DND-41 (cell line): ENCODE results near the gene PLEKHM1.

ENCODE experiments used
- ATAC-seq: fragments of 200-7000 bp; cut with Tn5 transposase; 3 replicates; pipeline ENCODE4 v1.9.1; 2021; ENCODE audit warnings: low read depth; ENCODE audit not compliant: insufficient read depth
- DNase-seq: peaks from one replicate; pipeline ENCODE4 v3.0.0-alpha.2; 2020
- H2AFZ ChIP-seq: 2 replicates; pipeline ENCODE4 v1.6.0; 2012; ENCODE audit warnings: low read depth, low read length
- H3K27ac ChIP-seq: 2 replicates; pipeline ENCODE4 v1.5.1; 2012; ENCODE audit warnings: low read length, inconsistent platforms
- H3K27me3 ChIP-seq: fragments of 200-600 bp; sonication (generic); 2 replicates; pipeline ENCODE4 v1.6.0; 2012; ENCODE audit warnings: low read length, mild to moderate bottlenecking, inconsistent platforms; ENCODE audit not compliant: insufficient read depth, poor library complexity
- H3K36me3 ChIP-seq: 2 replicates; pipeline ENCODE4 v1.5.1; 2012; ENCODE audit warnings: low read length, inconsistent platforms; ENCODE audit not compliant: insufficient read depth
- H3K4me1 ChIP-seq: 2 replicates; pipeline ENCODE4 v1.5.1; 2012; ENCODE audit warnings: mild to moderate bottlenecking, low read length; ENCODE audit not compliant: insufficient read depth
- H3K4me2 ChIP-seq: 2 replicates; pipeline ENCODE4 v1.6.0; 2012; ENCODE audit warnings: mild to moderate bottlenecking, moderate library complexity, low read length, inconsistent platforms; ENCODE audit not compliant: insufficient read depth
- H3K4me3 ChIP-seq, 2 experiments: fragments of 200-600 bp in 1 of 2; shearing (Covaris generic) in 1 of 2; 2 replicates each; pipeline ENCODE4 v1.5.1; 2012 to 2016; ENCODE audit warnings: inconsistent platforms in 2 of 2, low read length in 2 of 2, mild to moderate bottlenecking in 2 of 2, low read depth in 1 of 2, moderate library complexity in 1 of 2
- H3K79me2 ChIP-seq: 2 replicates; pipeline ENCODE4 v1.6.0; 2012; ENCODE audit warnings: low read length, inconsistent platforms; ENCODE audit not compliant: insufficient read depth
- H3K9ac ChIP-seq: 2 replicates; pipeline ENCODE4 v1.6.0; 2012; ENCODE audit warnings: low read depth, mild to moderate bottlenecking, inconsistent platforms, low read length, moderate library complexity
- H3K9me3 ChIP-seq: 2 replicates; pipeline ENCODE4 v1.5.1; 2012; ENCODE audit warnings: low read length, moderate library complexity, mild to moderate bottlenecking, inconsistent platforms; ENCODE audit not compliant: insufficient read depth, severe bottlenecking
- H4K20me1 ChIP-seq: 2 replicates; pipeline ENCODE4 v1.6.0; 2012; ENCODE audit warnings: low read length; ENCODE audit not compliant: insufficient read depth
- EZH2 ChIP-seq: IDR thresholded peaks from 3 replicates; pipeline ENCODE4 v1.6.1; 2012; ENCODE audit warnings: borderline replicate concordance, low read depth, mild to moderate bottlenecking, moderate library complexity, low read length, inconsistent platforms; ENCODE audit not compliant: severe bottlenecking
- TF ChIP-seq, protein P1 (sequence below): IDR thresholded peaks from 2 replicates; pipeline ENCODE4 v1.5.1; 2012; ENCODE audit warnings: borderline replicate concordance, low read length, moderate library complexity, mild to moderate bottlenecking; ENCODE audit not compliant: poor library complexity, severe bottlenecking; ENCODE audit errors: extremely low read depth

PLEKHM1 gene

DNA sequence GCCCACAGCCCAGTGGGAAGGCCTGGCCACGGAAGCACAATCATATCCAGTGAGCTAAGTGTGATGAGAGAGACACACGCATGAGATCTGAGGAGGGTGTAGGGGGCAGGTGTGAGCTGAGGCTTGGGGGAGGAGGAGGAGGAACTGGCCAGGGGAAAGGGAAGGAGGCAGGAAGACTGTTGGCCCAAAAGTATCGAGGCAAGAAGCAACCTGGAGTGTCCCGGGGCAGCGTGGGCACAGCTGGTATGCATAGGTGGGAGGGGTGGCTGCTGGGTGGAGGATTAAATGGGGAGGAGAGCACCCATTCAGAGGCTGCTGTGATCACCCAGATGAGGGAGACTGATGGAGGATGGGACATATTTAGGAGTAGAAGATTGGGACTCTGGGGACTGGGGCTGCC lies 99.2 kb downstream of the PLEKHM1 start:
- TF ChIP-seq, protein P1, sequence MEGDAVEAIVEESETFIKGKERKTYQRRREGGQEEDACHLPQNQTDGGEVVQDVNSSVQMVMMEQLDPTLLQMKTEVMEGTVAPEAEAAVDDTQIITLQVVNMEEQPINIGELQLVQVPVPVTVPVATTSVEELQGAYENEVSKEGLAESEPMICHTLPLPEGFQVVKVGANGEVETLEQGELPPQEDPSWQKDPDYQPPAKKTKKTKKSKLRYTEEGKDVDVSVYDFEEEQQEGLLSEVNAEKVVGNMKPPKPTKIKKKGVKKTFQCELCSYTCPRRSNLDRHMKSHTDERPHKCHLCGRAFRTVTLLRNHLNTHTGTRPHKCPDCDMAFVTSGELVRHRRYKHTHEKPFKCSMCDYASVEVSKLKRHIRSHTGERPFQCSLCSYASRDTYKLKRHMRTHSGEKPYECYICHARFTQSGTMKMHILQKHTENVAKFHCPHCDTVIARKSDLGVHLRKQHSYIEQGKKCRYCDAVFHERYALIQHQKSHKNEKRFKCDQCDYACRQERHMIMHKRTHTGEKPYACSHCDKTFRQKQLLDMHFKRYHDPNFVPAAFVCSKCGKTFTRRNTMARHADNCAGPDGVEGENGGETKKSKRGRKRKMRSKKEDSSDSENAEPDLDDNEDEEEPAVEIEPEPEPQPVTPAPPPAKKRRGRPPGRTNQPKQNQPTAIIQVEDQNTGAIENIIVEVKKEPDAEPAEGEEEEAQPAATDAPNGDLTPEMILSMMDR: no peak
- no peak for TF ChIP-seq EZH2
- no peaks in the 10 kb centered on the region for H3K27me3 ChIP-seq
- H3K4me2 ChIP-seq: no peak overlapping the region
- no peak overlapping the region for H3K9ac ChIP-seq
- H4K20me1 ChIP-seq: peaks cover 16% of the 10 kb centered on the region
- H3K4me1 ChIP-seq: peaks cover 3% of the 10 kb centered on the region; the same call in 1 of the 2 replicates
- H3K79me2 ChIP-seq: no peaks in the 10 kb centered on the region
- H3K9me3 ChIP-seq: no peaks in the 10 kb centered on the region
- no peak overlapping the region for H3K4me3 ChIP-seq
- H3K27ac ChIP-seq: no peak overlapping the region
- H3K36me3 ChIP-seq: peaks cover 24% of the 10 kb centered on the region
- no peak for DNase-seq
- no peak for ATAC-seq
- no peak overlapping the region for H2AFZ ChIP-seq

DNA sequence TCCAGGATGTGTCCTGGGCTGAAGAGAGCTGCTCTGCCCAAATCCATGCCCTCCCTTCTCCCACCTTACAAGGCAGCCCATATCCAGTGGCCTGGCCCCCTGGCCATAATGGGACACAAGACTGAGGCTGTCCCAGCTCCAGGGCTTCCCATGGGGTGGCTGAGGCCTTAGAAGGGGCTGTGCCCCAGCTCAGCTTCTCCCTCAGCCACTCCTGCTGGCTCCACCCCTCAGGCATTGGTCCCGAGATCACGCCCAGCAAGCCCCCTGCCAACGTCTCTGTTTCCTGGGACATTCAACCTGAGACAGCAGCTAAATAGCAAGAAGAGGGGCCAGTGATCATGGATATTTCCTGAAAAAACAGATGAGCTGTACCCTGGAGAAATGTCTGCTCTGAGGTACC lies 101.2 kb downstream of the PLEKHM1 start:
- TF ChIP-seq EZH2: no peak
- TF ChIP-seq, protein P1: no peak
- Histone ChIP-seq H2AFZ (no peak overlapping the region), H3K36me3 (peaks cover 5% of the 10 kb centered on the region), H4K20me1 (peaks cover 3% of the 10 kb centered on the region; the same call in 1 of the 2 replicates), H3K79me2 (no peaks in the 10 kb centered on the region), H3K9me3 (no peaks in the 10 kb centered on the region), H3K9ac (no peak overlapping the region), H3K27me3 (no peaks in the 10 kb centered on the region), H3K4me1 (peaks cover 11% of the 10 kb centered on the region), H3K4me3 (no peak overlapping the region), H3K27ac (no peak overlapping the region), H3K4me2 (no peak overlapping the region)
- no peak for DNase-seq
- no peak for ATAC-seq

DNA sequence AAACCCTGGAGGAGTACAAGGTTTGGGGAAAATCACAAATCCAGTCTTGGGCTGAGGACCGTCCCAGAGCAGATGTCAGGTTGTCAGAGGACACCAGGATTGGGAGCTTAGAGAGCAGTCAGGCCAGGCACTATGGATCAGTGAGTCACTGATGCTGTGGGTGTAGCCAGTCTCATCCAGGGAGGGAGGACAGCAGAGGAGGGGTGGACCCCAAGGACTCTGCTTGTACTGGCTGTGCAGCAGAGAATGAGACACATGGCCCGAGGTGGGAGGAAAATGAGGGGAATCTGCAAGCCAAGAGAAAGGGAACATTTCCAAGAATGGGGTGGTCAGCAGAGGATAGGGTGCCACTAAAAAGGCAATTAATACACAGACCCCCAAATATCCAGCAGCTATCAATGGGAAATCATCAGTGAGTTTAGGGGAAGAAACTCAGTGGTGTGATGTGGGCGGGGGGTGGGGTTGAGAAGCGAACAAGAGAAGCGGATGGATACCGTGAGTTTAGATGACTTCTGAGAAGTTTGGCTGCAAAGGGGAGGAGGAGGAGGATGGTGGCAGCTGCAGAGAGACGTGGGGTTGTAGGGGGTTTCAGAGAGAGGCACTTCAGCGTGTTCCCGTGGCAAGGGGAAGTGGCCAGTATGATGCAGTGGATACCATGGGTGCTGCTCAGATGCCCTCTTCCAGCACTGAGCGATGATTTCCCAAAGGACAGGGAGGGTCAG lies 101.8 kb downstream of the PLEKHM1 start:
- no peaks in the 10 kb centered on the region for H3K27me3 ChIP-seq
- no peaks in the 10 kb centered on the region for H3K79me2 ChIP-seq
- no peaks in the 10 kb centered on the region for H4K20me1 ChIP-seq
- no peak overlapping the region for H3K4me3 ChIP-seq
- H2AFZ ChIP-seq: no peak overlapping the region
- DNase-seq (no peak), ATAC-seq (no peak)
- no peak overlapping the region for H3K4me2 ChIP-seq
- TF ChIP-seq, protein P1: no peak
- TF ChIP-seq EZH2: no peak
- no peaks in the 10 kb centered on the region for H3K9me3 ChIP-seq
- H3K9ac ChIP-seq: no peak overlapping the region
- H3K27ac ChIP-seq: no peak overlapping the region
- peaks cover 16% of the 10 kb centered on the region for H3K4me1 ChIP-seq
- H3K36me3 ChIP-seq: no peaks in the 10 kb centered on the region

DNA sequence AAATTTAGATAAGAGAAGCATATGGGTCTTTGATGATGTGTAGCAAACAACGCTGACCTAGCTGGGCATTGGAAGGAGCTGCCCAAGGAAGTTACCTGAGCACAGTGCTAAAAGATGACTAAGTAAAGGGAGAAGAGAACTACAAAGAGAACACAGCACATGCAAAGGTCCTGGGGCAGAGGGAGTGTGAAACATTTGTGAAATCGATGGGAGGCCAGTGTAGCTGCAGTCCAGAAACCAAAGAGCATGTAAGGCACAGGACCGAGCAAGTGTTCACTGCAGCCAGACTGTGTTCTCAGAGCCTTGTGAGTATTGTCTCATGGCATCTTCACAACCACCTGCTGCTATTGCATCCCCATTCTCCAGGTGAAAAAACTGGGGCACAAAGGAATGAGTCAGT lies 102.8 kb downstream of the PLEKHM1 start:
- Histone ChIP-seq H3K9ac (no peak overlapping the region), H3K9me3 (no peaks in the 10 kb centered on the region), H3K36me3 (no peaks in the 10 kb centered on the region), H3K27me3 (no peaks in the 10 kb centered on the region), H3K4me1 (peaks cover 16% of the 10 kb centered on the region), H3K4me3 (no peak overlapping the region), H3K79me2 (no peaks in the 10 kb centered on the region), H2AFZ (no peak overlapping the region), H3K27ac (no peak overlapping the region), H4K20me1 (no peaks in the 10 kb centered on the region), H3K4me2 (no peak overlapping the region)
- DNase-seq: no peak
- no peak for TF ChIP-seq EZH2
- TF ChIP-seq, protein P1: no peak
- ATAC-seq: no peak
